K562 (cell line): ENCODE measurements around the gene SYT7. TPM values are rescaled to one million over a fixed set of nuclear protein-coding genes. Genes with fewer than 3 reads are reported as not detected.

Source experiments
- ATAC-seq: fragments of 200-7000 bp; cut with Tn5 transposase; 3 replicates; pipeline ENCODE4 v1.9.1; 2020; ENCODE audit warnings: moderate library complexity
- BruUV-seq: library from RNA; stranded (reverse); fragments of 400-500 nt; replicated peaks from 2 replicates; lab custom pipeline; 2021; lab: Mats Ljungman, UMichigan
- CTCF ChIA-PET: fragments of 300-600 bp; formaldehyde crosslinking; extraction: SDS; loops from one replicate; lab custom pipeline; 2021; ENCODE audit warnings: low intra/inter-chr PET ratio; lab: Yijun Ruan, JAX
- POLR2A ChIA-PET: fragments of 300-600, 350-650 bp; sonication (Branson Sonifier 250); formaldehyde crosslinking; extraction: SDS; loops from one replicate; lab custom pipeline; 2021; ENCODE audit warnings: antibody characterized with exemption, inconsistent platforms; lab: Yijun Ruan, JAX
- DNase-seq, 4 experiments: peaks; one replicate each; pipeline versions ENCODE4 v3.0.0 to v3.0.0-alpha.2; 2011 to 2018; ENCODE audit warnings: low spot score in 3 of 4, mixed read lengths in 3 of 4; ENCODE audit errors: extremely low read depth in 1 of 4
- FAIRE-seq: peaks from 2 replicates; lab custom pipeline; 2011; peaks lifted over from hg19 to GRCh38; lab: Jason Lieb, UNC
- H2AFZ ChIP-seq: 2 replicates; pipeline ENCODE4 v1.6.0; 2011; ENCODE audit warnings: low read depth, low read length, control low read depth, inconsistent platforms
- H3K27ac ChIP-seq: fragments of 200-600 bp; 3 replicates; pipeline ENCODE4 v1.8.0; 2011; ENCODE audit warnings: low read depth, mild to moderate bottlenecking, control low read depth, inconsistent platforms, low read length, moderate library complexity, mixed read lengths; ENCODE audit errors: extremely low read depth
- H3K27me3 ChIP-seq, 2 experiments: fragments of 300-600 bp in 1 of 2; 2 replicates in 1 of 2; 3 replicates in 1 of 2; pipeline versions ENCODE4 v1.6.0 to v1.8.0; 2011; ENCODE audit warnings: inconsistent platforms in 2 of 2, low read length in 2 of 2, mild to moderate bottlenecking in 1 of 2, mixed read lengths in 1 of 2, moderate library complexity in 1 of 2; ENCODE audit not compliant: control insufficient read depth in 2 of 2, insufficient read depth in 2 of 2
- H3K36me3 ChIP-seq: fragments of 300-600 bp; 3 replicates; pipeline ENCODE4 v1.8.0; 2011; ENCODE audit warnings: mild to moderate bottlenecking, low read length, inconsistent platforms; ENCODE audit not compliant: control insufficient read depth, insufficient read depth
- H3K4me1 ChIP-seq, 2 experiments: fragments of 200-600 bp in 1 of 2; replicated peaks in 1 of 2; 2 replicates in 1 of 2; 3 replicates in 1 of 2; pipeline versions ENCODE4 v1.5.1 to v1.8.0; 2011; ENCODE audit warnings: inconsistent platforms in 2 of 2, low read length in 2 of 2, mild to moderate bottlenecking in 1 of 2, mixed read lengths in 1 of 2, moderate library complexity in 1 of 2; ENCODE audit not compliant: control insufficient read depth in 2 of 2, insufficient read depth in 2 of 2
- H3K4me2 ChIP-seq: 2 replicates; pipeline ENCODE4 v1.6.1; 2011; ENCODE audit warnings: low read length, control low read depth, inconsistent platforms, mixed read lengths; ENCODE audit not compliant: insufficient read depth
- H3K4me3 ChIP-seq: fragments of 200-600 bp; sonication (generic), shearing (Covaris generic); 2 replicates; pipeline ENCODE4 v1.5.1; 2016; ENCODE audit warnings: control low read depth, inconsistent platforms
- H3K79me2 ChIP-seq: fragments of 200-600 bp; 3 replicates; pipeline ENCODE4 v1.8.0; 2011; ENCODE audit warnings: low read length, inconsistent platforms; ENCODE audit not compliant: control insufficient read depth, insufficient read depth
- H3K9ac ChIP-seq, 2 experiments: 2 replicates each; pipeline versions ENCODE4 v1.6.0 to v1.6.1; 2011; ENCODE audit warnings: low read depth in 2 of 2, low read length in 2 of 2, control low read depth in 1 of 2, inconsistent platforms in 1 of 2, mild to moderate bottlenecking in 1 of 2, mixed read lengths in 1 of 2; ENCODE audit not compliant: insufficient read depth in 1 of 2
- H3K9me1 ChIP-seq: one replicate; pipeline ENCODE4 v1.6.0; 2011; ENCODE audit warnings: inconsistent platforms, mild to moderate bottlenecking, low read length, moderate library complexity; ENCODE audit not compliant: control insufficient read depth, insufficient read depth
- H3K9me3 ChIP-seq: replicated peaks from 2 replicates; pipeline ENCODE4 v1.5.1; 2011; ENCODE audit warnings: low read depth, low read length, inconsistent platforms; ENCODE audit not compliant: control insufficient read depth, insufficient read depth
- H4K20me1 ChIP-seq: replicated peaks from 2 replicates; pipeline ENCODE4 v1.6.1; 2011; ENCODE audit warnings: low read length, inconsistent platforms, mixed read lengths; ENCODE audit not compliant: control insufficient read depth, insufficient read depth
- PHF20 ChIP-seq: fragments of 450-650 bp; IDR thresholded peaks from 2 replicates; pipeline ENCODE4 v1.6.1; 2018; ENCODE audit not compliant: partially characterized antibody
- POLR3G ChIP-seq: IDR thresholded peaks from 2 replicates; pipeline ENCODE4 v1.6.1; 2011; ENCODE audit not compliant: insufficient read length, insufficient replicate concordance; ENCODE audit errors: extremely low read depth
- TFAM ChIP-seq: fragments of 250-450 bp; sonication (Bioruptor Pico); conservative IDR thresholded peaks from 2 replicates; pipeline ENCODE4 v1.5.0; 2021; ENCODE audit warnings: mild to moderate bottlenecking, moderate library complexity
- ZNF134 ChIP-seq: fragments of 250-450 bp; sonication (Bioruptor Pico); conservative IDR thresholded peaks from 2 replicates; pipeline ENCODE4 v1.4.0; 2020
- WGBS: fragments of 100-300 bp; shearing (Covaris generic); methylation state at CpG from one replicate; pipeline ENCODE4 v1.1.6; 2016; ENCODE audit warnings: low coverage, mixed read lengths; ENCODE audit not compliant: insufficient coverage; ENCODE audit errors: missing lambda C conversion rate; 5-methylcytosine and 5-hydroxymethylcytosine counted together
- in situ Hi-C: fragments of 300-500 bp; cut with MboI; formaldehyde crosslinking; loops from 4 replicates; pipeline ENCODE4 v1.15.0; 2018; ENCODE audit warnings: inconsistent platforms, mixed read lengths
- intact Hi-C: fragments of 100-400 bp; cut with micrococcal nuclease; formaldehyde crosslinking; loops from 2 replicates; pipeline ENCODE4 v1.14.2; 2022
- polyA plus RNA-seq, 8 experiments: library from polyadenylated mRNA; depleted of rRNA in 4 of 8; stranded (reverse) in 5 of 8; unstranded in 3 of 8; fragments of >200 nt; fragmentation: Nextera tagmentation in 2 of 8; fragmentation: Illumina TruSeq in 1 of 8; extraction: Ambion mirVana in 2 of 8; extraction: Trizol in 1 of 8; gene quantifications; 2 replicates each; pipeline versions ENCODE4 v1.2.1 to v1.2.3, GENCODE V29; 2011 to 2014; ENCODE audit warnings: inconsistent platforms in 1 of 8, missing spikeins in 1 of 8
- total RNA-seq, 7 experiments: library from RNA; depleted of rRNA in 6 of 7; stranded (reverse); fragments of >200 nt in 6 of 7; fragmentation: Illumina TruSeq in 2 of 7; extraction: Trizol in 2 of 7; gene quantifications; 2 replicates each; pipeline versions ENCODE4 v1.2.1 to v1.2.3, GENCODE V29; 2011 to 2021; ENCODE audit warnings: low replicate concordance in 1 of 7
- TF ChIP-seq, protein P1 (sequence below), 2 experiments: fragments of 450-650 bp in 1 of 2; sonication (generic) in 1 of 2; formaldehyde crosslinking in 1 of 2; IDR thresholded peaks in 1 of 2; conservative IDR thresholded peaks in 1 of 2; 2 replicates each; pipeline versions ENCODE4 v1.6.1 to v1.8.1; 2016 to 2023; ENCODE audit warnings: mild to moderate bottlenecking in 2 of 2, moderate library complexity in 2 of 2, inconsistent platforms in 1 of 2, missing genetic modification reagents in 1 of 2
- TF ChIP-seq, protein P2 (sequence below): fragments of 200-600 bp; sonication (generic); IDR thresholded peaks from one replicate; pipeline ENCODE4 v1.6.1; 2012; ENCODE audit warnings: mild to moderate bottlenecking, low read depth, low read length, inconsistent platforms

The SYT7 gene
- total and polyA plus RNA-seq, 9 of the 15 experiments (the other 6 are each of a cell fraction or from before 2014, with no cell fraction given), result 0.01 to 0.51 (median 0.16) TPM; not detected in 1

GRCh38 chr11:61477126-61477525 lies 103.8 kb downstream of the SYT7 start:
- ChIA-PET POLR2A (no interaction called here), CTCF (interaction anchor here (0.5 to 2.2 kb wide), 4 partner anchors 40 to 205 kb away, joined by 4 to 23 read pairs (median 4); partner anchors contain the start of gene SYT7)
- FAIRE-seq (no peak), DNase-seq (no peak), ATAC-seq (no peak)
- Histone ChIP-seq H3K27ac (no peak overlapping the region), H3K4me2 (no peak overlapping the region), H3K9me3 (no peaks in the 10 kb centered on the region), H3K4me3 (no peak overlapping the region), H2AFZ (no peak overlapping the region), H4K20me1 (peaks cover 9% of the 10 kb centered on the region; the same call in 1 of the 2 replicates), H3K9ac (no peak overlapping the region; a peak in 1 of 4 replicates), H3K36me3 (no peaks in the 10 kb centered on the region), H3K4me1 (peaks cover 0 to 20% of the 10 kb centered on the region in 2 experiments; a peak in 3 of 5 replicates), H3K27me3 (peaks cover 11 to 27% of the 10 kb centered on the region in 2 experiments; a peak in 4 of 5 replicates), H3K79me2 (no peaks in the 10 kb centered on the region), H3K9me1 (no peaks in the 10 kb centered on the region)
- intact Hi-C loops (loop anchor here (1.0 to 2.0 kb wide), 2 partner anchors 40 to 162 kb away; no protein-coding TSS in a partner anchor), in situ Hi-C loops (no loop called here)
- BruUV-seq, result no TSS peak
- TF ChIP-seq POLR3G, result no peak
- TF ChIP-seq, protein P1, sequence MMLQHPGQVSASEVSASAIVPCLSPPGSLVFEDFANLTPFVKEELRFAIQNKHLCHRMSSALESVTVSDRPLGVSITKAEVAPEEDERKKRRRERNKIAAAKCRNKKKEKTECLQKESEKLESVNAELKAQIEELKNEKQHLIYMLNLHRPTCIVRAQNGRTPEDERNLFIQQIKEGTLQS (IDR thresholded peaks at IDR 0.05), result no peak
- TF ChIP-seq, protein P1 (CRISPR knock-in tag; conservative IDR thresholded peaks at IDR 0.05), result no peak
- no peak for TF ChIP-seq ZNF134 (CRISPR knock-in tag)
- no peak for TF ChIP-seq TFAM (CRISPR knock-in tag)
- TF ChIP-seq PHF20, result no peak
- TF ChIP-seq, protein P2, sequence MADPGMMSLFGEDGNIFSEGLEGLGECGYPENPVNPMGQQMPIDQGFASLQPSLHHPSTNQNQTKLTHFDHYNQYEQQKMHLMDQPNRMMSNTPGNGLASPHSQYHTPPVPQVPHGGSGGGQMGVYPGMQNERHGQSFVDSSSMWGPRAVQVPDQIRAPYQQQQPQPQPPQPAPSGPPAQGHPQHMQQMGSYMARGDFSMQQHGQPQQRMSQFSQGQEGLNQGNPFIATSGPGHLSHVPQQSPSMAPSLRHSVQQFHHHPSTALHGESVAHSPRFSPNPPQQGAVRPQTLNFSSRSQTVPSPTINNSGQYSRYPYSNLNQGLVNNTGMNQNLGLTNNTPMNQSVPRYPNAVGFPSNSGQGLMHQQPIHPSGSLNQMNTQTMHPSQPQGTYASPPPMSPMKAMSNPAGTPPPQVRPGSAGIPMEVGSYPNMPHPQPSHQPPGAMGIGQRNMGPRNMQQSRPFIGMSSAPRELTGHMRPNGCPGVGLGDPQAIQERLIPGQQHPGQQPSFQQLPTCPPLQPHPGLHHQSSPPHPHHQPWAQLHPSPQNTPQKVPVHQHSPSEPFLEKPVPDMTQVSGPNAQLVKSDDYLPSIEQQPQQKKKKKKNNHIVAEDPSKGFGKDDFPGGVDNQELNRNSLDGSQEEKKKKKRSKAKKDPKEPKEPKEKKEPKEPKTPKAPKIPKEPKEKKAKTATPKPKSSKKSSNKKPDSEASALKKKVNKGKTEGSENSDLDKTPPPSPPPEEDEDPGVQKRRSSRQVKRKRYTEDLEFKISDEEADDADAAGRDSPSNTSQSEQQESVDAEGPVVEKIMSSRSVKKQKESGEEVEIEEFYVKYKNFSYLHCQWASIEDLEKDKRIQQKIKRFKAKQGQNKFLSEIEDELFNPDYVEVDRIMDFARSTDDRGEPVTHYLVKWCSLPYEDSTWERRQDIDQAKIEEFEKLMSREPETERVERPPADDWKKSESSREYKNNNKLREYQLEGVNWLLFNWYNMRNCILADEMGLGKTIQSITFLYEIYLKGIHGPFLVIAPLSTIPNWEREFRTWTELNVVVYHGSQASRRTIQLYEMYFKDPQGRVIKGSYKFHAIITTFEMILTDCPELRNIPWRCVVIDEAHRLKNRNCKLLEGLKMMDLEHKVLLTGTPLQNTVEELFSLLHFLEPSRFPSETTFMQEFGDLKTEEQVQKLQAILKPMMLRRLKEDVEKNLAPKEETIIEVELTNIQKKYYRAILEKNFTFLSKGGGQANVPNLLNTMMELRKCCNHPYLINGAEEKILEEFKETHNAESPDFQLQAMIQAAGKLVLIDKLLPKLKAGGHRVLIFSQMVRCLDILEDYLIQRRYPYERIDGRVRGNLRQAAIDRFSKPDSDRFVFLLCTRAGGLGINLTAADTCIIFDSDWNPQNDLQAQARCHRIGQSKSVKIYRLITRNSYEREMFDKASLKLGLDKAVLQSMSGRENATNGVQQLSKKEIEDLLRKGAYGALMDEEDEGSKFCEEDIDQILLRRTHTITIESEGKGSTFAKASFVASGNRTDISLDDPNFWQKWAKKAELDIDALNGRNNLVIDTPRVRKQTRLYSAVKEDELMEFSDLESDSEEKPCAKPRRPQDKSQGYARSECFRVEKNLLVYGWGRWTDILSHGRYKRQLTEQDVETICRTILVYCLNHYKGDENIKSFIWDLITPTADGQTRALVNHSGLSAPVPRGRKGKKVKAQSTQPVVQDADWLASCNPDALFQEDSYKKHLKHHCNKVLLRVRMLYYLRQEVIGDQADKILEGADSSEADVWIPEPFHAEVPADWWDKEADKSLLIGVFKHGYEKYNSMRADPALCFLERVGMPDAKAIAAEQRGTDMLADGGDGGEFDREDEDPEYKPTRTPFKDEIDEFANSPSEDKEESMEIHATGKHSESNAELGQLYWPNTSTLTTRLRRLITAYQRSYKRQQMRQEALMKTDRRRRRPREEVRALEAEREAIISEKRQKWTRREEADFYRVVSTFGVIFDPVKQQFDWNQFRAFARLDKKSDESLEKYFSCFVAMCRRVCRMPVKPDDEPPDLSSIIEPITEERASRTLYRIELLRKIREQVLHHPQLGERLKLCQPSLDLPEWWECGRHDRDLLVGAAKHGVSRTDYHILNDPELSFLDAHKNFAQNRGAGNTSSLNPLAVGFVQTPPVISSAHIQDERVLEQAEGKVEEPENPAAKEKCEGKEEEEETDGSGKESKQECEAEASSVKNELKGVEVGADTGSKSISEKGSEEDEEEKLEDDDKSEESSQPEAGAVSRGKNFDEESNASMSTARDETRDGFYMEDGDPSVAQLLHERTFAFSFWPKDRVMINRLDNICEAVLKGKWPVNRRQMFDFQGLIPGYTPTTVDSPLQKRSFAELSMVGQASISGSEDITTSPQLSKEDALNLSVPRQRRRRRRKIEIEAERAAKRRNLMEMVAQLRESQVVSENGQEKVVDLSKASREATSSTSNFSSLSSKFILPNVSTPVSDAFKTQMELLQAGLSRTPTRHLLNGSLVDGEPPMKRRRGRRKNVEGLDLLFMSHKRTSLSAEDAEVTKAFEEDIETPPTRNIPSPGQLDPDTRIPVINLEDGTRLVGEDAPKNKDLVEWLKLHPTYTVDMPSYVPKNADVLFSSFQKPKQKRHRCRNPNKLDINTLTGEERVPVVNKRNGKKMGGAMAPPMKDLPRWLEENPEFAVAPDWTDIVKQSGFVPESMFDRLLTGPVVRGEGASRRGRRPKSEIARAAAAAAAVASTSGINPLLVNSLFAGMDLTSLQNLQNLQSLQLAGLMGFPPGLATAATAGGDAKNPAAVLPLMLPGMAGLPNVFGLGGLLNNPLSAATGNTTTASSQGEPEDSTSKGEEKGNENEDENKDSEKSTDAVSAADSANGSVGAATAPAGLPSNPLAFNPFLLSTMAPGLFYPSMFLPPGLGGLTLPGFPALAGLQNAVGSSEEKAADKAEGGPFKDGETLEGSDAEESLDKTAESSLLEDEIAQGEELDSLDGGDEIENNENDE, result no peak
- WGBS, result 21% methylated on average over 8 of the region's 8 CpGs
